NCI-H187 treated with DMSO at 0.1 percent for 48 hours (cell line): ENCODE results near the gene FAM222B.

Experiments
- DNase-seq: peaks from one replicate; lab custom pipeline; 2025; lab: John Stamatoyannopoulos, UW

Gene FAM222B

GRCh38 chr17:28712032-28712704, 130.4 kb downstream of the FAM222B start:
- no peak for DNase-seq

GRCh38 chr17:28711723-28712031, 130.9 kb downstream of the FAM222B start, which contains the start of gene PROCA1:
Gene PROCA1 (minus strand): TSS chr17:28711888. CDS start chr17:28711660, 228 bp downstream.
- DNase-seq: no peak

GRCh38 chr17:28710861-28711722, 131.5 kb downstream of the FAM222B start:
- DNase-seq: peak; percentile 23

GRCh38 chr17:28707339-28707720, 135.3 kb downstream of the FAM222B start:
- no peak for DNase-seq

GRCh38 chr17:28706471-28707338, 135.9 kb downstream of the FAM222B start:
- DNase-seq: no peak
